CD8-positive, alpha-beta memory T cell (primary cell): Measurements from ENCODE around the gene PTPMT1. TPM values are rescaled to one million over a fixed set of nuclear protein-coding genes. Genes with fewer than 3 reads are reported as not detected.

ENCODE experiments used
- CTCF ChIA-PET: fragments of 350-600 bp; sonication (Branson Sonifier 250); formaldehyde crosslinking; loops from one replicate; lab custom pipeline; 2021; ENCODE audit warnings: antibody characterized with exemption; lab: Charles Lee
- POLR2A ChIA-PET: fragments of 350-600 bp; sonication (Branson Sonifier 250); formaldehyde crosslinking; loops from one replicate; lab custom pipeline; 2021; ENCODE audit warnings: antibody characterized with exemption; lab: Charles Lee
- DNase-seq, 5 donors: peaks; one replicate each; pipeline versions ENCODE4 v3.0.0 to v3.0.0-alpha.2; 2020 to 2022; ENCODE audit warnings: mixed read lengths in 1 of 5
- H3K27ac ChIP-seq: one replicate; pipeline ENCODE4 v1.7.0; 2013; ENCODE audit warnings: low read depth, mild to moderate bottlenecking, low read length, moderate library complexity
- H3K27me3 ChIP-seq: 2 replicates; pipeline ENCODE4 v1.7.0; 2013; ENCODE audit warnings: low read length, mild to moderate bottlenecking; ENCODE audit not compliant: insufficient read depth, poor library complexity, severe bottlenecking
- H3K36me3 ChIP-seq: 2 replicates; pipeline ENCODE4 v1.7.0; 2013; ENCODE audit warnings: mild to moderate bottlenecking, low read length, moderate library complexity; ENCODE audit not compliant: insufficient read depth
- H3K4me1 ChIP-seq: 2 replicates; pipeline ENCODE4 v1.7.0; 2013; ENCODE audit warnings: mild to moderate bottlenecking, low read length, moderate library complexity; ENCODE audit not compliant: insufficient read depth
- H3K4me3 ChIP-seq: 2 replicates; pipeline ENCODE4 v1.7.0; 2013; ENCODE audit warnings: mild to moderate bottlenecking, low read length
- H3K9me3 ChIP-seq: 2 replicates; pipeline ENCODE4 v1.7.0; 2013; ENCODE audit warnings: mild to moderate bottlenecking, low read length
- H3K27ac Mint-ChIP-seq, 8 donors: one replicate each; pipeline ENCODE4 v1.8.0; 2020 to 2021; ENCODE audit warnings: mixed read lengths in 8 of 8, mild to moderate bottlenecking in 6 of 8, inconsistent platforms in 3 of 8, moderate library complexity in 3 of 8
- H3K27me3 Mint-ChIP-seq, 2 donors: one replicate each; pipeline ENCODE4 v1.8.0; 2020 to 2021; ENCODE audit warnings: mixed read lengths in 2 of 2, mild to moderate bottlenecking in 1 of 2, moderate library complexity in 1 of 2
- H3K36me3 Mint-ChIP-seq, 3 donors: one replicate each; pipeline ENCODE4 v1.8.0; 2020 to 2021; ENCODE audit warnings: mixed read lengths in 3 of 3, inconsistent platforms in 1 of 3, mild to moderate bottlenecking in 1 of 3
- H3K4me1 Mint-ChIP-seq, 3 donors: one replicate each; pipeline ENCODE4 v1.8.0; 2020 to 2021; ENCODE audit warnings: mixed read lengths in 3 of 3, inconsistent platforms in 1 of 3, mild to moderate bottlenecking in 1 of 3
- H3K4me3 Mint-ChIP-seq, 7 donors: one replicate each; pipeline ENCODE4 v1.8.0; 2020 to 2021; ENCODE audit warnings: mixed read lengths in 7 of 7, mild to moderate bottlenecking in 6 of 7, moderate library complexity in 4 of 7, inconsistent platforms in 2 of 7
- H3K9me3 Mint-ChIP-seq, 5 donors: one replicate each; pipeline ENCODE4 v1.8.0; 2020 to 2022; ENCODE audit warnings: mixed read lengths in 5 of 5, mild to moderate bottlenecking in 3 of 5, moderate library complexity in 2 of 5, inconsistent platforms in 1 of 5
- polyA plus RNA-seq: library from polyadenylated mRNA; unstranded; fragments of 300-500 nt; fragmentation: Illumina TruSeq; gene quantifications from one replicate; pipeline ENCODE4 v1.2.3, GENCODE V29; 2021
- total RNA-seq, 2 experiments: library from RNA; stranded (reverse); gene quantifications; one replicate each; pipeline ENCODE4 v1.2.3, GENCODE V29; 2021

Gene PTPMT1
- total and polyA plus RNA-seq, 3 experiments from 2014 or later: 53.3 to 71.2 (median 53.8) TPM

DNA sequence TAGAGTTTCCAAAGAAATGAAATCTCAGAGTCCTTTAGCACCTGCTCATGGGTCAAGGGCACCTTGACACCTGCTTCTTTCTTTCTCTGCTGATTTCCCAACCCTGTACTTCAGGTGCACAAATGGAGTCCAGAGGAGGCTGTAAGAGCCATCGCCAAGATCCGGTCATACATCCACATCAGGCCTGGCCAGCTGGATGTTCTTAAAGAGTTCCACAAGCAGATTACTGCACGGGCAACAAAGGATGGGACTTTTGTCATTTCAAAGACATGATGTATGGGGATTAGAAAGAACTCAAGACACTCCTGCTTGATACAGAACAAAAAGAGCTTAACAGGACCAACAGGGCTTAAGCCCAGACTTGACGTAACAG lies 5.9 kb downstream of the PTPMT1 start:
- Mint-ChIP-seq H3K9me3 (no peaks in the 10 kb centered on the region), H3K27ac (peak overlapping the region in 2 of 8 donors; percentile 84 to 89), H3K4me1 (peaks cover 12 to 32% (median 18%) of the 10 kb centered on the region in 3 donors), H3K4me3 (no peak overlapping the region), H3K36me3 (peaks cover 0 to 61% (median 4%) of the 10 kb centered on the region in 3 donors), H3K27me3 (no peaks in the 10 kb centered on the region)
- Histone ChIP-seq H3K9me3 (no peaks in the 10 kb centered on the region), H3K4me3 (no peak overlapping the region), H3K27me3 (no peaks in the 10 kb centered on the region), H3K4me1 (peaks cover 8% of the 10 kb centered on the region), H3K36me3 (peaks cover 30% of the 10 kb centered on the region), H3K27ac (no peak overlapping the region)
- CTCF ChIA-PET: no interaction called here
- no peak for DNase-seq
- POLR2A ChIA-PET: no interaction called here

DNA sequence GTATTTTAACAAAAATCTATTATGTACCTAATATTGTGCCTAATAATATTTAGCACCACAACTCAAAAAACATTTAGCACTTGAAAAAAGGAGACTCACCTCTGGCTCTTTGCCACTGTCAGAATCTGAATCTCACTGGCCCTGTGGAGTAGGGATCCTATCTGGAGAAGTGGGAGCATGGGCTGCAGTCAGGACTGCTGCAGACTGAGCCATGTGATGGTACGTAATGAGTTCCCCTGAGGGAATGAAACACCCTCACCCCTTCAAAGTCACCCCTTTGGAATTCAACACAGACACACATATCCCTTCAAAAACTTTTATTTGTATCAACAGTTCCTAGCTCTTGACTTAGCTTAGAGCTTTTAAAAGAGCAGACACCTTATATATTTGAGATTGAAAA lies 6.5 kb downstream of the PTPMT1 start:
- ChIA-PET POLR2A (no interaction called here), CTCF (interaction anchor here (1.1 kb wide), 1 partner anchor 7 kb away, joined by 3 read pairs; no protein-coding TSS in a partner anchor)

DNA sequence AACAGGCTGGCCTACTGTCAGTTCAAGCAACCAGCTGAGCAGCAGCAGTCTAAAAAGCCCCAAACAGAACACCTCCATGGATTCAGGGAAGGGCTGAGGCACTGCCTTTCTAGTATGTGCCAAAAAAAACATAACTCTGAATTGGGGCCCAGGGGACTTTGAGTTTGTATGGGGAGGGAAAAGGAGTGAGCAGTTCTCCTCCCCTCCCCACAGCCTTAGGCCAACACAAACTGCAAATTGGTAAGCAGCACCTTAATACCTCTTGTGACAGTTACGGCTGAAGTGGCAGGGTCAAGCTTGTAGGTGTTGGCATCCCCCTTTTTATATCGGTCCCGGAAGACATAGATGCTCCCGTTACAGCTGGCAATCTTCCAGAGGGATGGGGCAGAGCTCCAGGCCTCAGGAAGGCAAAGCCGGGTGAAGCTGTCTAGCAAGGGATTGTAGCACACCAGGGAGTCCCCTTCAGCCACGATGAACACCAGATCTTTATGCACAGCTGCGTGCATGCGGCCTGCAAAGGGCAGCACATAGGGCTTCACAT lies 7.4 kb downstream of the PTPMT1 start:
- ChIA-PET POLR2A (interaction anchor here (1.0 kb wide), 1 partner anchor 20 kb away, joined by 4 read pairs; the partner anchor contains the start of gene CELF1), CTCF (interaction anchor here (1.1 to 1.8 kb wide), 2 partner anchors 8 to 41 kb away, joined by 3 to 4 read pairs; no protein-coding TSS in a partner anchor)
- H3K27me3 ChIP-seq: no peaks in the 10 kb centered on the region
- DNase-seq: no peak
- no peaks in the 10 kb centered on the region for H3K27me3 Mint-ChIP-seq
- H3K9me3 Mint-ChIP-seq: no peaks in the 10 kb centered on the region
- no peaks in the 10 kb centered on the region for H3K9me3 ChIP-seq
- H3K36me3 Mint-ChIP-seq: peaks cover 0 to 68% (median 4%) of the 10 kb centered on the region in 3 donors
- H3K27ac ChIP-seq: no peak overlapping the region
- H3K4me1 Mint-ChIP-seq: peaks cover 14 to 37% (median 22%) of the 10 kb centered on the region in 3 donors
- H3K27ac Mint-ChIP-seq: no peak overlapping the region
- H3K4me3 ChIP-seq: no peak overlapping the region
- H3K4me1 ChIP-seq: peaks cover 14% of the 10 kb centered on the region
- peaks cover 34% of the 10 kb centered on the region for H3K36me3 ChIP-seq
- H3K4me3 Mint-ChIP-seq: peak overlapping the region in 2 of 7 donors; percentile 12 to 52

More for the DNA sequence above, 6.5 kb downstream of the PTPMT1 start:
- Mint-ChIP-seq H3K36me3 (peaks cover 0 to 64% (median 4%) of the 10 kb centered on the region in 3 donors), H3K27ac (peak overlapping the region in 2 of 8 donors; percentile 19 to 36), H3K4me1 (peaks cover 7 to 32% (median 14%) of the 10 kb centered on the region in 3 donors), H3K27me3 (no peaks in the 10 kb centered on the region), H3K9me3 (no peaks in the 10 kb centered on the region), H3K4me3 (no peak overlapping the region)
- peaks cover 5% of the 10 kb centered on the region for H3K4me1 ChIP-seq
- no peaks in the 10 kb centered on the region for H3K27me3 ChIP-seq
- no peak overlapping the region for H3K27ac ChIP-seq
- H3K36me3 ChIP-seq: peaks cover 30% of the 10 kb centered on the region
- no peak overlapping the region for H3K4me3 ChIP-seq
- DNase-seq: no peak
- no peaks in the 10 kb centered on the region for H3K9me3 ChIP-seq

DNA sequence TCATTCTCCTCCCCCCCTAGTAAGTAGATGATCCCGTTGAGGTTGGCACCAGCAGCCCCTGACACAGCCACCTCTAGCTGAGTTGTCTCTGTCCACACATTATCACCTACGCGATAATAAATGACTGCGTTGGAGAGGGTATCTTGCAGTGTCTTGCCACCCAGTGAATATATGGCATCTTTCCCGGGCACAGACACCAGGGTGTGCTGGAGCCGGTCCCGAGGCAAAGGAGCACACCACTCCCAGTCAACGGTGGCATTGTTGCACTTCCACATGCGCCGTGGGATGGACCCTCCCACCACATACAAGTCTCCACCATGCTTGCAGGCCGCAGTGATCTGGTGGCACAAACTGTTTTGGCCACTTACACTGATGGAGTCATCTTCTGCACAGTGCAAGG lies 7.9 kb downstream of the PTPMT1 start:
- POLR2A ChIA-PET: interaction anchor here (1.0 kb wide), 1 partner anchor 20 kb away, joined by 4 read pairs; the partner anchor contains the start of gene CELF1
- peaks cover 0 to 69% (median 4%) of the 10 kb centered on the region in 3 donors for H3K36me3 Mint-ChIP-seq
- H3K4me3 Mint-ChIP-seq: peak overlapping the region in 1 of 7 donors; percentile 52

DNA sequence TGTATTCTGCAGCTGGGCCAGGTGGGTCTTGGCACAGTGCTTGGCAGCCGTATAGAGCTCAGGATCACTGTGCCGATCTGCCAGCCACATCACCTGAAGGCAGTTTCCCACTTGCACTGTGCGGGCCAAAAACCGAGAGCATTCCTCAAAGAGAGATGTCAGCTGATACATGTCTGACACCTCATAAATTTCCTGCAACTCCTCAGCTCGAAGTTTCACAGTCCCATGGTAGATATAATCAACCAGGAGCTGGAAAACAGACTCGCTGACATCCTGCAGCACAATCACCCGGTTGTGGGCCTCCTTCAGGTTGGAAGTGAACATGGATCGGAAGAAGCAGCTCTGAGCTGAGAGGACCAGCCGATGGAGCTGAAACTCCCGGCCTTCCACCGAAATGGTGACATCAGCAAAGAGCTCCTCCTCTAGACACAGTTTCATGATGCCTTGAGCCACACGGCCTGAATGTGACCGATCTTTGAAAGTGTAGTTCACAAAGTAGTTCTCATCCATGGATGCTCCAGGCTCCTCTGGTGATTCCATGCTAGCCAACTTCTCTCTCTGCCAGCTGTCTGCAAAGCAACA lies 12.2 kb downstream of the PTPMT1 start:
- no peaks in the 10 kb centered on the region for H3K27me3 ChIP-seq
- peaks cover 34% of the 10 kb centered on the region for H3K4me1 ChIP-seq
- no peaks in the 10 kb centered on the region for H3K9me3 Mint-ChIP-seq
- ChIA-PET CTCF (interaction anchor here (0.9 to 2.9 kb wide), 6 partner anchors 8 to 272 kb away, joined by 3 to 10 read pairs (median 3); no protein-coding TSS in a partner anchor), POLR2A (interaction anchor here (0.5 to 3.3 kb wide), 2 partner anchors 12 to 19 kb away, joined by 3 to 19 read pairs; partner anchors contain the start of gene PTPMT1)
- peaks cover 30 to 58% (median 40%) of the 10 kb centered on the region in 3 donors for H3K4me1 Mint-ChIP-seq
- no peak for DNase-seq
- H3K27me3 Mint-ChIP-seq: peaks cover 0 to 3% of the 10 kb centered on the region in 2 donors
- H3K4me3 Mint-ChIP-seq: peak overlapping the region; percentile 96 to 100 (median 99)
- H3K36me3 ChIP-seq: peaks cover 33% of the 10 kb centered on the region
- no peak overlapping the region for H3K27ac ChIP-seq
- H3K9me3 ChIP-seq: no peaks in the 10 kb centered on the region
- peak overlapping the region in 7 of 8 donors; percentile 75 to 100 (median 98) for H3K27ac Mint-ChIP-seq
- H3K36me3 Mint-ChIP-seq: peaks cover 3 to 71% (median 9%) of the 10 kb centered on the region in 3 donors
- H3K4me3 ChIP-seq: peak overlapping the region; percentile 89

More for the DNA sequence above, 7.9 kb downstream of the PTPMT1 start:
- Histone ChIP-seq H3K27ac (no peak overlapping the region), H3K36me3 (peaks cover 34% of the 10 kb centered on the region), H3K9me3 (no peaks in the 10 kb centered on the region), H3K4me3 (no peak overlapping the region), H3K4me1 (peaks cover 19% of the 10 kb centered on the region), H3K27me3 (no peaks in the 10 kb centered on the region)
- no peak for DNase-seq
- Mint-ChIP-seq H3K27me3 (no peaks in the 10 kb centered on the region), H3K9me3 (no peaks in the 10 kb centered on the region), H3K4me1 (peaks cover 18 to 42% (median 25%) of the 10 kb centered on the region in 3 donors), H3K27ac (peak overlapping the region in 1 of 8 donors; percentile 46)
- CTCF ChIA-PET: interaction anchor here (0.6 to 1.8 kb wide), 2 partner anchors 22 to 41 kb away, joined by 3 to 4 read pairs; no protein-coding TSS in a partner anchor

DNA sequence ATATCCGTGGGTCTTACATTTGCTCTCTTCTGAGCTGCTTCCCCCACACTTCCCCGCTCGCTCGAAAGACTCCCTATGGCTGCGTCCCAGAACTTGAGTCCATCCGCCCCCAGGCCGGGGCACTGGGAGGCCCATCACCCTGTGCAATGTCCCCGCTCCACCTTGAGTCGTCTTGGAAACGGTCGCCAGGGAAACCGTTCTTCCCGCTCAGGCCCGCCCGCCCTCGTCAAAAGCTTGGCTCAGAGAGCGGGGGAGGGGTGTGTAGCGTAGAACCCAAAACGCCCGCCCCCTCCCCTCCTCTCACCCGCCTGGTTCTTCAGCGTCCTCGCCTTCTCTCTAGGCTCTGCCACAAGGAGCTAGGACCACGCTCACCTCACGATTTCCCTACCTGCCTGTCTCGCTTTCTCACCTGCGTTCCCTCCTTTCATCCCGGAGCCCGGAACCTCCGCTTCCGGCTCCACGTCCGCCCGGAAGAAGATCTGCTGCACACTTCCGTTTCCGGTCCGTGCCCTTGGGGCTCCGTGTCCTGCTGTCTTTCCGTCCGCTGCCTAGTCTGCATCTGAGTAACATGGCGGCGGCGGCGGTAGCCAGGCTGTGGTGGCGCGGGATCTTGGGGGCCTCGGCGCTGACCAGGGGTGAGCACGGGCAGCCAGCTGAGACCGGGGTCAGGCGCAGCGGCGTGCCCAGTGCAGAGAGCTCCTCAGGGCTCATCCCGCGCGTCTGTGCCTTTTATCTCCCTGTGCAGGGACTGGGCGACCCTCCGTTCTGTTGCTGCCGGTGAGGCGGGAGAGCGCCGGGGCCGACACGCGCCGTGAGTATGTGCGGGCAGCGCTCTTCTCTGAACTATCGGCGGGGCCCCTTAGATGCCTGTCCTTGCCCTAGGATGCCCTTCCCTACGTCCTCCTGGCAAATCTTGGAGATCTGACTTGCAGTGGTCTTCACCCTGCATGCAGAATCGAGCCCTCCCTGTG lies 13.4 kb downstream of the PTPMT1 start, which contains the start of the genes KBTBD4 and NDUFS3:
Gene KBTBD4 (minus strand): TSS at position 447 of the 971 bp plus-strand sequence. CDS start 19 bp downstream, at position 428.
Gene NDUFS3 (plus strand): TSS at position 551 of the 971 bp plus-strand sequence. CDS start 18 bp downstream, at position 569.
- ChIA-PET POLR2A (interaction anchor here (0.6 to 3.3 kb wide), 9 partner anchors 13 to 878 kb away, joined by 3 to 19 read pairs (median 3); partner anchors contain the start of genes AGBL2, ARHGAP1, CELF1 and PTPMT1), CTCF (interaction anchor here (1.2 to 2.9 kb wide), 6 partner anchors 9 to 273 kb away, joined by 3 to 10 read pairs (median 4); no protein-coding TSS in a partner anchor)
- Mint-ChIP-seq H3K36me3 (peaks cover 7 to 71% (median 12%) of the 10 kb centered on the region in 3 donors), H3K27ac (peak within 1 kb of the TSS; percentile 92 to 100 (median 98)), H3K4me3 (peak within 1 kb of the TSS; percentile 96 to 100 (median 99)), H3K27me3 (peaks cover 0 to 3% of the 10 kb centered on the region in 2 donors), H3K9me3 (no peaks in the 10 kb centered on the region), H3K4me1 (peaks cover 28 to 54% (median 34%) of the 10 kb centered on the region in 3 donors)
- H3K9me3 ChIP-seq: no peaks in the 10 kb centered on the region
- H3K36me3 ChIP-seq: peaks cover 30% of the 10 kb centered on the region
- peak within 1 kb of the TSS; percentile 89 for H3K4me3 ChIP-seq
- H3K27ac ChIP-seq: peak within 1 kb of the TSS; percentile 84
- peaks cover 34% of the 10 kb centered on the region for H3K4me1 ChIP-seq
- peak; percentile 78 to 92 (median 84) for DNase-seq
- no peaks in the 10 kb centered on the region for H3K27me3 ChIP-seq

DNA sequence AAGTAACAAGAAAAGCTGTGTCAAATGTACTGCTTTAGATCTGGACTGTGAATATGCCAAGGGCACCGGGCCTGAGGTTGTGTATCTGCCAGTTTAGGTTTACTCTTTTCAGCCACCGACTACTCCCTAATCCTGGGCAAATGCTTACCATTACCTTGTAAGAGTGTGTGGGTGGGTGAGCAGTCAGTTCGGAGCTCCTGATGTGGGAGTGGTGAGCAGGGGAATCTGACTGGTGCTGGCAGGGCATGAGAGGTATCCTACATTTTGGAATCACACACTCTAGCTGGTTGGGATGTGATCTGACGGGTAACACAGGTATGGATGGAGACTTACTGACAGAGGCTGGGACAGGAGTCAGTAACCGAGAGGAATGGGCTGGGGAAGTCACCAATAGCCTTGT lies 18.4 kb downstream of the PTPMT1 start:
- CTCF ChIA-PET: interaction anchor here (1.3 kb wide), 1 partner anchor 72 kb away, joined by 3 read pairs; no protein-coding TSS in a partner anchor

More for the DNA sequence above, 18.4 kb downstream of the PTPMT1 start:
- peaks cover 15 to 56% (median 16%) of the 10 kb centered on the region in 3 donors for H3K36me3 Mint-ChIP-seq
- no peaks in the 10 kb centered on the region for H3K27me3 ChIP-seq
- POLR2A ChIA-PET: interaction anchor here (0.5 kb wide), 1 partner anchor 57 kb away, joined by 3 read pairs; no protein-coding TSS in a partner anchor
- no peaks in the 10 kb centered on the region for H3K9me3 ChIP-seq
- no peak overlapping the region for H3K4me3 ChIP-seq
- H3K9me3 Mint-ChIP-seq: no peaks in the 10 kb centered on the region
- peak overlapping the region in 1 of 7 donors; percentile 76 for H3K4me3 Mint-ChIP-seq
- no peak for DNase-seq
- peaks cover 15% of the 10 kb centered on the region for H3K4me1 ChIP-seq
- H3K4me1 Mint-ChIP-seq: peaks cover 11 to 21% (median 14%) of the 10 kb centered on the region in 3 donors
- peaks cover 26% of the 10 kb centered on the region for H3K36me3 ChIP-seq
- peak overlapping the region in 1 of 8 donors; percentile 50 for H3K27ac Mint-ChIP-seq
- no peak overlapping the region for H3K27ac ChIP-seq
- peaks cover 0 to under 1% of the 10 kb centered on the region in 2 donors for H3K27me3 Mint-ChIP-seq
